Neuron (in vitro differentiated cells): ENCODE measurements around the gene ZKSCAN3.
"Not testable (repeated sequence)": the region's sequence is repeated elsewhere in the genome, so short reads cannot be mapped to it uniquely, and the experiment has no call there.

Source experiments
- H2AFZ ChIP-seq: one replicate; pipeline ENCODE4 v1.6.1; 2013; ENCODE audit warnings: low read depth, mild to moderate bottlenecking, inconsistent platforms, low read length, moderate library complexity
- H3K27me3 ChIP-seq: one replicate; pipeline ENCODE4 v1.6.1; 2013; ENCODE audit warnings: low read length; ENCODE audit not compliant: insufficient read depth
- H3K36me3 ChIP-seq: one replicate; pipeline ENCODE4 v1.6.1; 2013; ENCODE audit warnings: low read length; ENCODE audit not compliant: insufficient read depth
- H3K4me1 ChIP-seq: one replicate; pipeline ENCODE4 v1.6.1; 2013; ENCODE audit warnings: low read length; ENCODE audit not compliant: insufficient read depth
- H3K4me3 ChIP-seq: 2 replicates; pipeline ENCODE4 v1.5.1; 2013; ENCODE audit warnings: mild to moderate bottlenecking, low read length, moderate library complexity
- H3K9me3 ChIP-seq: one replicate; pipeline ENCODE4 v1.6.1; 2013; ENCODE audit warnings: low read length

ZKSCAN3 gene

DNA sequence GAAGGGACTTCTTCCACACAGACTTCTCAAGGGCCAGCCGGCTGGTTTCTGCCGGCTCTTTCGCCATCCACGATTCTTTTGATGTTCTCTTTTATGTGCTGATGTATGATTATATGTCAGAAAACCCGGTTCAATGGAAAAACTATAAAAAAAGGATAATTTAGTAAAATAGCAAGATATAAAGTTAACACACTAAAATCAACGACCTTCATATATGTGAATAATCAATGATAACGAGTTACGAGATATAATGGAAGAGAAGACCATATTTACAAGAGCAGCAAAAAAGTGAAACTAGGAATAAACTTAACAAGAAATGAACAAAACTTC is 50.3 kb downstream of the ZKSCAN3 start:
- Histone ChIP-seq H3K36me3 (peaks cover 32% of the 10 kb centered on the region), H3K4me3 (peak overlapping the region; percentile 93), H2AFZ (peak overlapping the region; percentile 85), H3K9me3 (peaks cover 2% of the 10 kb centered on the region), H3K27me3 (no peaks in the 10 kb centered on the region), H3K4me1 (peaks cover 22% of the 10 kb centered on the region)

DNA sequence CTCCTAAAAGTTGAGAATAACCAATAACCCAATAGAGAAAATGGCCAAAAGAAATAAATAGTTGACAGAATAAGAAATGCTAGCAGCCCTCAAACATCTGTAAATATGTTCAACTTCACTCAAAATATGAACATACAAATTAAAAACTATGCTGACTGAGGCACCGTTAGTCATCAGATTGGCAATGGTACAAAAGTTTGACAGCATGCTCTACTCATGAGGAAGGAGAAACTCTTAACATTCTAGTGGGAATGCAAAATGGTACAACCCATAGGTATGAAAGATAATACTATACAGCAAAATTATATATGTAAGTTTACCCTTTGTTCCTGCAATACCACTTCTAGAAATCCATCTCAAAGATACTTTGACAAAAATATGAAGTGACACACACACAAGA is 51.4 kb downstream of the ZKSCAN3 start:
- Histone ChIP-seq H2AFZ (no peak overlapping the region), H3K36me3 (peaks cover 21% of the 10 kb centered on the region), H3K4me3 (no peak overlapping the region), H3K27me3 (no peaks in the 10 kb centered on the region), H3K4me1 (peaks cover 21% of the 10 kb centered on the region), H3K9me3 (peaks cover under 1% of the 10 kb centered on the region)

DNA sequence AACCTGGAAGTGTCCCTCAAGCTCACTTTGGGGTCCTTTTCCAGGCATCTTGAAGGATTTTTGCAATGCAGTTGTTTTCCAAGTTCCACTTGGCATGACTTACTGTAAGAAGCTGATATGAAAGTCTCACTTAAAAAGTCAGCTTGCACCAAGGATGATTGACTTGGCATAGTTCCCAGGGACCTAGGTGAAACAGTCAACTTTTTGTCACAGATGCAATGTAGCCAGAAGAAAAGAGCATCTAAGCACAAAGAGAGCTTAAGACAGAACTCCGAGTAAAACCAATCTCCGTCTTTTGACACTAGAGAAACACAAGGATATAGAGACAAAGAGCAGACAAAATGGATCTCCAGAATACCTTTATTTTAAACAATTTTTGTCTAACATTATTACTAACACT is 52.5 kb downstream of the ZKSCAN3 start:
- no peak overlapping the region for H2AFZ ChIP-seq
- H3K36me3 ChIP-seq, result peaks cover 12% of the 10 kb centered on the region
- no peaks in the 10 kb centered on the region for H3K27me3 ChIP-seq
- H3K9me3 ChIP-seq, result no peaks in the 10 kb centered on the region
- no peak overlapping the region for H3K4me3 ChIP-seq
- H3K4me1 ChIP-seq, result peaks cover 16% of the 10 kb centered on the region

DNA sequence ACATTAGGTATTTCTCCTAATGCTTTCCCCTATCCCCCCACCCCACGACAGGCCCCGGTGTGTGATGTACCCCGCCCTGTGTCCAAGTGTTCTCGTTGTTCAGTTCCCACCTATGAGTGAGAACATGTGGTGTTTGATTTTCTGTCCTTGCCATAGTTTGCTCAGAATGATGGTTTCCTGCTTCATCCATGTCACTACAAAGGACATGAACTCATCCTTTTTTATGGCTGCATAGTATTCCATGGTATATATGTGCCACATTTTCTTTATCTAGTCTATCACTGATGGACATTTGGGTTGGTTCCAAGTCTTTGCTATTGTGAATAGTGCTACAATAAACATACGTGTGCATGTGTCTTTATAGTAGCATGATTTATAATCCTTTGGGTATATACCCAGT is 54.2 kb downstream of the ZKSCAN3 start:
- not testable (repeated sequence) for H3K4me3 ChIP-seq, H3K4me1 ChIP-seq, H3K27me3 ChIP-seq, H3K9me3 ChIP-seq, H3K36me3 ChIP-seq, H2AFZ ChIP-seq

DNA sequence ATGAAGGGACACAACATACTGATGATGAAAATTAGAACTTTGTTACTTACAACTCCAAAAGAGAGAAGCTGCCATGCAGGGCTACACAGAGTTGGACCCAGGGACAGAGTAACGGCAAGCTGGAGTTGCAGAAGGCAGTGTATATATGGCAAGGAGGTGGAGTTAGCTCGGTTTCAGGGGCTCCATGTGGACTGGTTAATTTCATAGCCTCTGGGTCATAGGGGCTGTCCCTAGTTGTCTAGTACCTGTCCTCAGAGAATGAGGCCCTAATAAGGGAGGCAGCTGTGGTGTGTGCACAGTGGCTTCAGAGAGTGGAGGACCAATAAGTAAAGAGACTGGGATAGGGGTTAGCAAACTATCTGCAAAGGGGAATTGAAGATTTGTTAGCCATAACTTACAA is 57.7 kb downstream of the ZKSCAN3 start:
- Histone ChIP-seq H3K9me3 (no peaks in the 10 kb centered on the region), H3K4me1 (peaks cover 5% of the 10 kb centered on the region), H2AFZ (no peak overlapping the region), H3K36me3 (no peaks in the 10 kb centered on the region), H3K4me3 (no peak overlapping the region), H3K27me3 (no peaks in the 10 kb centered on the region)

DNA sequence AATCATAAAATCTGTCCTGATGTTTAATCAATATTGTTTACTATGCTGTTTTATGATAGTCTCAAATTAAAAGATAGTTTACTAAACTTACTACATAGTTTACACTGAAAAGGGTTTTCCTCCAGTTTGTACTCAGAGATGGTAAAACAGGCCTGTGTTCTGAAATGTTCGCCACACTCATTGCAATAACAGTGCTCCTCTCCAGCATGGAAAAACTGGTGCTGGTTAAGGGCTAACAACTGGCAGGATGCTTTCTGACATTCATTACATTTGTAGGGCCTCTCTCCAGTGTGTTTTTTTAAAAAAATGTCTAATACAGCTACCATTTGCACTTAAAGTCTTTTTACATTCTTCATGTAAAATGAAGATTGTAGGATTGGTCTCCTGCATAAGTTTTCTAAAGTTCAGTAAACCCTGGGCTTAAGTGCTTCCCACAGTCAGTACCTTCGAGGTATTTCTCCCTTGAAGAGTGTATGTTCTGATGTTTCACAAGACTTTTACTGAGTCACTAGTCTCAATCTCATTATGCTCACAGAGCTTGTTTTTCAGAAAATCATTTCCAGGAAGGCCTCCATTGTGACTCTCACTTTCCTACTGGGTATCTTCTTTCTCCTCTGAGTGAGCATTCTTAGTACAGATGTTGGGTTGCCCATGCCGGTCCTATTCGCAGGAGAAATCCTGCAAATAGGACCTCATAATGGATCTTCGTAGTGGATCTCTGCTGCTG is 58.5 kb downstream of the ZKSCAN3 start:
- no peak overlapping the region for H3K4me3 ChIP-seq
- no peaks in the 10 kb centered on the region for H3K27me3 ChIP-seq
- H3K4me1 ChIP-seq, result peaks cover 5% of the 10 kb centered on the region
- no peaks in the 10 kb centered on the region for H3K36me3 ChIP-seq
- no peaks in the 10 kb centered on the region for H3K9me3 ChIP-seq
- peak overlapping the region; percentile 29 for H2AFZ ChIP-seq

DNA sequence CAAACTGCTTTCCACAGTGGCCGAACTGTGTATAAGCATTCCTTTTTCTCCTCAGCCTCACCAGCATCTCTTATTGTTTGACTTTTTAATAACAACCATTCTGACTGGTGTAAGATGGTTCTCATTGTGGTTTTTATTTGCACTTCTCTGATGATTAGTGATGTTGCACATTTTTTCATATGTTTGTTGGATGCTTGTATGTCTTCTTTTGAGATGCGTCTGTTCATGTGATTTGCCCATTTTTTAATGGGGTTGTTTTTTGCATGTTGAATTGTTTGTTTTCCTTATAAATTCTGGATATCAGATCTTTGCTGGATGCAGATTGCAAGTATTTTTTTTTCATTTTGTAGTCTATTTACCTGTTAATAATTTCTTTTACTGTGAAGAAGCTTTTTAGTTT is 61.0 kb downstream of the ZKSCAN3 start:
- Histone ChIP-seq H3K4me1 (peaks cover 5% of the 10 kb centered on the region), H2AFZ (no peak overlapping the region), H3K4me3 (no peak overlapping the region), H3K27me3 (no peaks in the 10 kb centered on the region), H3K9me3 (no peaks in the 10 kb centered on the region), H3K36me3 (no peaks in the 10 kb centered on the region)

DNA sequence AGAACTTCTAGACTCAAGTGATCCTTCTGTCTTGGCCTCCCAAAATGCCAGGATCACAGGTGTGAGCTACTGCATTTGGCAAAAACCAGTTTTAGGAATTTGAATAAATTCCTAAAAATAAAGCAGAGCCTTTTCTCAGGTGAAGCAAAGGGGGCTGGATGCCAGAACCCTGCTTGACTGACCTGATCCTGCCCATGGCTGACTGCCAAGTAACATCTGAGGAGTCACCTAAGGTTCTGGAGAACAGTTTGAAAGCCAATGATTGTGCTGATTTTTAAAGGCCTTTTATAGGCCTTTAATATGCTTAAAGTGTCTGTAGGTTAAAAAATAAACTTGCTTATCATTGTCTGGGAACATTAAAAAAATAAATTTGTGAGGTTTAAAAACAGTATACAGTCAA is 63.9 kb downstream of the ZKSCAN3 start:
- H3K4me1 ChIP-seq, result no peaks in the 10 kb centered on the region
- H3K36me3 ChIP-seq, result no peaks in the 10 kb centered on the region
- H3K4me3 ChIP-seq, result no peak overlapping the region
- no peaks in the 10 kb centered on the region for H3K9me3 ChIP-seq
- no peaks in the 10 kb centered on the region for H3K27me3 ChIP-seq
- H2AFZ ChIP-seq, result no peak overlapping the region
